BE2C (cell line): ENCODE results near the gene PSTPIP1.

Experiments used
- DNase-seq: peaks from one replicate; pipeline ENCODE4 v3.0.0-alpha.2; 2020
- H3K27me3 ChIP-seq: fragments of 250-450 bp; sonication (Bioruptor Pico); 2 replicates; pipeline ENCODE4 v1.5.1; 2020; ENCODE audit warnings: mild to moderate bottlenecking
- H3K36me3 ChIP-seq: fragments of 250-450 bp; sonication (Bioruptor Pico); 2 replicates; pipeline ENCODE4 v1.5.1; 2020; ENCODE audit warnings: mild to moderate bottlenecking
- H3K4me1 ChIP-seq: fragments of 250-450 bp; sonication (Bioruptor Pico); 2 replicates; pipeline ENCODE4 v1.5.1; 2020
- H3K4me3 ChIP-seq: 2 replicates; pipeline ENCODE4 v1.5.1; 2011; ENCODE audit warnings: low read depth, low read length
- H3K9me3 ChIP-seq: fragments of 250-450 bp; sonication (Bioruptor Pico); 2 replicates; pipeline ENCODE4 v1.5.1; 2020
- TF ChIP-seq, protein P1 (sequence below): IDR thresholded peaks from 2 replicates; pipeline ENCODE4 v1.5.1; 2012; ENCODE audit warnings: mild to moderate bottlenecking, low read depth, low read length

PSTPIP1 gene

DNA sequence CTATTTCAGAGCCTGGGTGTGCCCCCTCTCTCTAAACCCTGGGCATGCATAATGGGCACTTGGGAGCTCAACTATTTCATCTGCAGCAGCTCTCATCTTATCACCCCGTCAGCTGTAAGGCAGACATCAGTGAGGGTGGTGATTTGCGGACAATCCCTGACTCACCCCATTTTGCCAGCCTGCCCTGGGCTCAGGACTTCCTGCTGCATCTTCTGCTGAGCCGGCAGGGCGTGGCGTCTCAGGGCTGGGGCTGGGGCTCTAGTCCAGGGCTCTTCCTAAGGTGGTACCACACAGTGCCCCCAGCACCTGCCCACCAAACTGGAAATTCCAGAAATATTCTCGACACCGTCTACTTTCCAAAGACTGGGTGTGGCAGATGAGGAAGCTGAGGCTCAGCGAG, 925 bp upstream of the PSTPIP1 start:
- TF ChIP-seq, protein P1, sequence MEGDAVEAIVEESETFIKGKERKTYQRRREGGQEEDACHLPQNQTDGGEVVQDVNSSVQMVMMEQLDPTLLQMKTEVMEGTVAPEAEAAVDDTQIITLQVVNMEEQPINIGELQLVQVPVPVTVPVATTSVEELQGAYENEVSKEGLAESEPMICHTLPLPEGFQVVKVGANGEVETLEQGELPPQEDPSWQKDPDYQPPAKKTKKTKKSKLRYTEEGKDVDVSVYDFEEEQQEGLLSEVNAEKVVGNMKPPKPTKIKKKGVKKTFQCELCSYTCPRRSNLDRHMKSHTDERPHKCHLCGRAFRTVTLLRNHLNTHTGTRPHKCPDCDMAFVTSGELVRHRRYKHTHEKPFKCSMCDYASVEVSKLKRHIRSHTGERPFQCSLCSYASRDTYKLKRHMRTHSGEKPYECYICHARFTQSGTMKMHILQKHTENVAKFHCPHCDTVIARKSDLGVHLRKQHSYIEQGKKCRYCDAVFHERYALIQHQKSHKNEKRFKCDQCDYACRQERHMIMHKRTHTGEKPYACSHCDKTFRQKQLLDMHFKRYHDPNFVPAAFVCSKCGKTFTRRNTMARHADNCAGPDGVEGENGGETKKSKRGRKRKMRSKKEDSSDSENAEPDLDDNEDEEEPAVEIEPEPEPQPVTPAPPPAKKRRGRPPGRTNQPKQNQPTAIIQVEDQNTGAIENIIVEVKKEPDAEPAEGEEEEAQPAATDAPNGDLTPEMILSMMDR = no peak
- no peaks in the 10 kb centered on the region for H3K9me3 ChIP-seq
- no peak overlapping the region for H3K4me3 ChIP-seq
- no peak for DNase-seq
- peaks cover 37% of the 10 kb centered on the region for H3K4me1 ChIP-seq
- no peaks in the 10 kb centered on the region for H3K36me3 ChIP-seq
- no peaks in the 10 kb centered on the region for H3K27me3 ChIP-seq

DNA sequence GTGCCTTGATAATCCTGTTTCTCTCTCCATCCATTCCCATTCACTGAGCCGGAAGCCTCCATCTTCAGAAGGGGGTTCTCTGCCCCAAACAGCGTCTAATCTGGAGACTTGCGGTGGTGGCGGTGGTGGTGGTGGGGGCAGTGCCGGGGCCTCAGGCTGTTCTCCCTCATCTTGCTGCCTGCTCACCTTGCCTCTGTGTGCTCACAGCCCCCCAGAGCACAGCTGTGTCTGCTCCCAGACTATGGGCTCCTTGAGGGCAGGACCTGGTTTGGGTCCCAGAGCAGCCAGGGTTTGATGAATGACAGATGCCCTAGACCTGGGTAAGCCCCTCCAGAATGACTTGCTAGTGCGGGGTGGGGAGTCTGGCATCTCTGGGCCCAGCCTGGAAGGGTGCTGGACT, 430 bp upstream of the PSTPIP1 start:
- Histone ChIP-seq H3K4me1 (peaks cover 37% of the 10 kb centered on the region), H3K27me3 (no peaks in the 10 kb centered on the region), H3K4me3 (no peak overlapping the region), H3K9me3 (no peaks in the 10 kb centered on the region), H3K36me3 (no peaks in the 10 kb centered on the region)
- TF ChIP-seq, protein P1 = no peak
- DNase-seq = no peak

DNA sequence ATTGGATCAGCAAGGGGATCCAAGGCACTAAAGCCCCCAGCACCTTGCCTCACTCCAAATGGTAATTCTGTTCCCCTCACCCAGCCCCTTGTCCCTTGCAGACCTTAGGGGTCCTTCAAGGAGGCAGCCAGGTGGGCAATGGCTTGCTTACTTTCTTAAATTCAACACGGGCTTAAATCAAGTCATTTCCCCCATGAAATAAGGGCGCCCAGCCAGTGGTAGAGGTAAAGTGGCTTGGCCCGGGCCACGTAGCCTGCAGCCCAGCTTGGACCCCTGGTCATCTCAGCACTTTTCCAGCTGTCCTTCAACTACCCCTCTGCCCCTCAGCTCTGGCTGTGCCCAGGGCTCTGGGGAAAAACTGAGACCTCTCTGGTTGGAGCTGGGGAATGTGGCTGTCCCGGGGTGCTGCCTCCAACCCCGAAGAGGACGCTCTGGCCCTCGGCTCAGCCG, 1.2 kb downstream of the PSTPIP1 start:
- no peaks in the 10 kb centered on the region for H3K27me3 ChIP-seq
- H3K9me3 ChIP-seq = no peaks in the 10 kb centered on the region
- TF ChIP-seq, protein P1 = no peak
- no peak for DNase-seq
- H3K4me1 ChIP-seq = peaks cover 37% of the 10 kb centered on the region
- no peak overlapping the region for H3K4me3 ChIP-seq
- no peaks in the 10 kb centered on the region for H3K36me3 ChIP-seq

DNA sequence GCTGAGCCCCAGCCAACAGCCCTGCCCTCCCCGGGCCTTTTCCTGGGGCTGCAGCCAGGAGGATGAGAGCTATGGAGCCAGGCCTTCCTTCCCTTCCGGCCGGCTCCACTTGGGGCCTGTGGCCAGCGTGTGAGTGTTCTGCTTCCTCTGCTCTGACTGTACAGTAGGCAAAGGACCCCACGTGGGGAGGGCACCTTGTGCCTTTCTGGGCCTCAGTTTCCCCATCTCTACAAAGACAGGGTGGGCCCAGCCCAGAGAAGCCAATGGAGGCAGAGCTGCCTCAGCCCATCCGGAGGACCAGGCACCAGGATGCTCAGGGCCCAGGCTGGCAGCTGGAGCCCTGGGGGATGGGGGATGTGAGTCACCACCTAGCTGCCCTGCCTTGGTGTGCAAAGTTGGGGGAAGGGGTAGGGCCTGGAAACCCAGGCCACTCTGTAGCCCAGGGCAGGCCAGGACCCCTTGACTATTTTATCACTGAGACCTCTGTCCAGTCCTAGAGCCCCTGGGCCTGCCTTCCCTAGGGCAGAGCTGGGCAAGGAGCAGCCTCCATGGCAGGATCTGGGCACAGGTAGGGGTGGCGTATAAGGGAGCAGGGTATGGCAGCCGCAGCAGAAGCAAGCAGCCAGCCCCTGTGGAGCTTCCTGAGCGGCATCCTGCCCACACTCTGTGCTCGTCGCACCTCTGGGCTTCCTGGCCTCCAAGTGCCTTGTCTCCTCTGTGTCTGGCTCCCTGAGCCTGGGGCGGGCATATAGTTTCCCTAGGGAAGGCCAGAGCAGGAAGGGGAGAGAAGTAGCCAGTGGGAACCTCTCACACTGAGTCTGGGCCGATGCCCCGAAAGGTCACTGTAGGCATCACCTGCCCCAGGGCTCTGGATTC, 1.8 kb downstream of the PSTPIP1 start:
- Histone ChIP-seq H3K9me3 (no peaks in the 10 kb centered on the region), H3K4me1 (peaks cover 37% of the 10 kb centered on the region), H3K27me3 (no peaks in the 10 kb centered on the region), H3K4me3 (no peak overlapping the region), H3K36me3 (no peaks in the 10 kb centered on the region)
- peak; percentile 63 for DNase-seq
- TF ChIP-seq, protein P1 = no peak

DNA sequence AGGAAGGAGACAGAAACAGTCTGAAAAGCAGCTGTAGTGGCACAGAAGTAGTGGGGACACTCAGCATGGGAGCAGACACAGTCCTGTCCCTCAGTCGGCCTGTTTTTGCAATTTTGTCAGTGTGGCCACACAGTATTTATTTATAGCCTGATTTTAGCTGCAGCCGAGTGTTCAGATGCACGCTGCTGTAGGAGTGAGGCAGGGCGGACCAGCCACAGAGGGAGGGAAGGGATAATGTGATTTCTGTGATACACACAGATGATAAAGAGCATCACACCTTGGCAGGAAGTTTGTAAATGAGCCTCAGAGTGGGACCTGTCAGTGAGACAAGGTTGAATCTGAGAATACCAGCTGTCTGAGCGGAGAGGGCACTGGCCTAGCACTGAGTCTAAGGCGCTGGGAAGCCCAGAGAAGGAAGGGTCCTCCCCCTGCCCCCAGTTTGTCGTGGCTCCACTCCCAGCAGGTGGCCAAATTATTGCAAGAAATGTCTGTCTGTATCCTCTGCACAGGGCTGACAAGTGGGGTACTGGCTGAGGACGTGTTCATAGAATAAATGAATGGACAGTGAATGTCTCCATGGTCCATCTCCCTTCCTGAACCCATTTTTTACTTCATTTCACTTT, 3.8 kb downstream of the PSTPIP1 start:
- Histone ChIP-seq H3K27me3 (no peaks in the 10 kb centered on the region), H3K4me1 (peaks cover 37% of the 10 kb centered on the region), H3K4me3 (no peak overlapping the region), H3K36me3 (no peaks in the 10 kb centered on the region), H3K9me3 (no peaks in the 10 kb centered on the region)
- peak; percentile 56 for DNase-seq
- TF ChIP-seq, protein P1 = no peak

DNA sequence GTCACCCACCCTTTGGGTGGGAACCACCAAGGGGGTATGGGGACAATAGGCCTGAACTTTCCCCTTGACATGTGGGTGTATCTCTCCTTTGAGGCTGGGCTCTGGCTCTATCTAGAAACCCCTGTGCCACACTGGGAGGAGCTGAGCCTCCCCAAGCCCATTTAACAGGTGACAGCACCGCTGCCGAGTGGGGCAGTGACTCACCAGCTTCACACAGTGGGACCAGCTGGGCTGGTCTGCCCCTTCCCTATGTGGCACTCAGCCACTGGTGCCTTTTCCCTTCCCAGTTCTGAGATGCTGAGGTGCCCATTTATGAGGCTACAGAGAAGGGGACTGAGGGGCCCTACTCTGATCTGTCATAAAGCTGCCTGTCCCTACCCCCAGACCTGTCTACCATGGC, 5.1 kb downstream of the PSTPIP1 start:
- H3K27me3 ChIP-seq = no peaks in the 10 kb centered on the region
- no peaks in the 10 kb centered on the region for H3K36me3 ChIP-seq
- TF ChIP-seq, protein P1 = no peak
- H3K4me3 ChIP-seq = no peak overlapping the region
- no peaks in the 10 kb centered on the region for H3K9me3 ChIP-seq
- no peak for DNase-seq
- peaks cover 35% of the 10 kb centered on the region for H3K4me1 ChIP-seq
